HG02763 (cell line): ENCODE results near the gene C10orf67.
"Not testable (repeated sequence)": the region's sequence is repeated elsewhere in the genome, so short reads cannot be mapped to it uniquely, and the experiment has no call there.

Experiments used
- ATAC-seq: cut with Tn5 transposase; IDR thresholded peaks from one replicate; pipeline ENCODE4 v1.9.1; 2021; ENCODE audit warnings: mild to moderate bottlenecking, moderate library complexity; ENCODE audit not compliant: unreplicated experiment

Gene C10orf67

GRCh38 chr10:23344241-23344841, at the start of gene C10orf67:
TSS of gene C10orf67 (minus strand) at chr10:23344797. CDS start at chr10:23344774, 23 bp downstream.
- ATAC-seq: no peak

- no peak for ATAC-seq
These were observed 47.2 kb upstream of the C10orf67 start for GRCh38 chr10:23391821-23392220.

GRCh38 chr10:23390809-23391208, 46.2 kb upstream of the C10orf67 start:
- no peak for ATAC-seq

- ATAC-seq: not testable (repeated sequence)
These were observed 45.8 kb upstream of the C10orf67 start for GRCh38 chr10:23390408-23390807.

GRCh38 chr10:23387516-23387915, 42.9 kb upstream of the C10orf67 start:
- ATAC-seq: not testable (repeated sequence)

- no peak for ATAC-seq
These were observed 41.5 kb upstream of the C10orf67 start for GRCh38 chr10:23386052-23386451.

- ATAC-seq: no peak
These were observed 39.8 kb upstream of the C10orf67 start for GRCh38 chr10:23384364-23384763.

GRCh38 chr10:23383637-23384036, 39.0 kb upstream of the C10orf67 start:
- no peak for ATAC-seq

GRCh38 chr10:23381298-23382040, 36.9 kb upstream of the C10orf67 start:
- ATAC-seq: no peak

GRCh38 chr10:23379686-23380085, 35.1 kb upstream of the C10orf67 start:
- no peak for ATAC-seq

- no peak for ATAC-seq
These were observed 31.6 kb upstream of the C10orf67 start for GRCh38 chr10:23376229-23376655.

- no peak for ATAC-seq
These were observed 30.8 kb upstream of the C10orf67 start for GRCh38 chr10:23375366-23375765.

- no peak for ATAC-seq
These were observed 28.6 kb upstream of the C10orf67 start for GRCh38 chr10:23373156-23373555.

GRCh38 chr10:23371073-23371472, 26.5 kb upstream of the C10orf67 start:
- no peak for ATAC-seq

- no peak for ATAC-seq
These were observed 25.5 kb upstream of the C10orf67 start for GRCh38 chr10:23370106-23370505.

- ATAC-seq: peak; percentile 73
These were observed 24.4 kb upstream of the C10orf67 start for GRCh38 chr10:23368816-23369640.

- ATAC-seq: no peak
These were observed 23.4 kb upstream of the C10orf67 start for GRCh38 chr10:23367896-23368595.

- peak; percentile 30 for ATAC-seq
These were observed 20.9 kb upstream of the C10orf67 start for GRCh38 chr10:23365417-23366030.

- ATAC-seq: no peak
These were observed 19.8 kb upstream of the C10orf67 start for GRCh38 chr10:23364378-23364777.

GRCh38 chr10:23363793-23364135, 19.2 kb upstream of the C10orf67 start:
- no peak for ATAC-seq
